ENCODE measurements around the gene HELZ. TPM values are rescaled to one million over a fixed set of nuclear protein-coding genes. Genes with fewer than 3 reads are reported as not detected.

The HELZ gene
- total RNA-seq, 1 experiment from 2014 or later = 40.5 TPM

GRCh38 chr17:67239597-67239996 is 5.4 kb downstream of the HELZ start:
- Histone ChIP-seq H3K9ac (ENCODE audit: low read length) (no peak overlapping the region), H3K27me3 (ENCODE audit: insufficient read depth, low read length) (no peaks in the 10 kb centered on the region), H3K27ac (ENCODE audit: low read depth, low read length) (no peak overlapping the region), H3K4me2 (ENCODE audit: low read length) (no peak overlapping the region), H3K4me3 (replicated peaks in 1 of 2; ENCODE audit: low read depth in 1 of 2, low read length in 2 of 2) (no peak overlapping the region), H3K36me3 (ENCODE audit: control insufficient read depth in 1 of 2, insufficient read depth in 2 of 2, low read length in 2 of 2) (peaks cover 5 to 18% of the 10 kb centered on the region in 2 experiments; a peak in 3 of 4 replicates), H3K9me3 (ENCODE audit: control insufficient read depth in 1 of 2, insufficient read depth in 1 of 2, low read depth in 1 of 2, low read length in 2 of 2) (no peaks in the 10 kb centered on the region), H3K9me2 (ENCODE audit: insufficient read depth) (no peaks in the 10 kb centered on the region), H3K79me2 (ENCODE audit: insufficient read depth, low read length) (peaks cover 59% of the 10 kb centered on the region), H3K4me1 (ENCODE audit: control insufficient read depth in 1 of 2, insufficient read depth in 2 of 2, low read length in 2 of 2) (peaks cover 7 to 12% of the 10 kb centered on the region in 2 experiments; a peak in 3 of 4 replicates), H4K20me1 (ENCODE audit: insufficient read depth) (no peaks in the 10 kb centered on the region), H2AFZ (ENCODE audit: low read depth, low read length, poor library complexity, severe bottlenecking) (no peak overlapping the region)
- CTCF ChIA-PET = interaction anchor here (3.8 kb wide), 1 partner anchor 18 kb away, joined by 21 read pairs; no protein-coding TSS in a partner anchor
- intact Hi-C loops (cut with micrococcal nuclease) = no loop called here
- no TSS peak for BruUV-seq (replicated peaks)
- ATAC-seq = no peak
- RAD21 ChIA-PET (ENCODE audit: low non-redundant PET in 1 of 2, low total read pairs in 2 of 2, uncharacterized antibody in 2 of 2, unreplicated experiment in 2 of 2) = no interaction called here
- POLR2A ChIA-PET = no interaction called here
- DNase-seq (ENCODE audit: low read depth, low spot score) = no peak
- TF ChIP-seq TCF7L2 (IDR thresholded peaks at IDR 0.05; ENCODE audit: borderline replicate concordance, extremely low read depth, insufficient read depth, insufficient read length) (no peak), CTCF (IDR thresholded peaks at IDR 0.05 in 2 of 3, conservative IDR thresholded peaks at IDR 0.05 in 1 of 3; ENCODE audit: borderline replicate concordance in 1 of 3, insufficient read depth in 1 of 3, low read depth in 2 of 3, low read length in 2 of 3) (no peak), YY1 (IDR thresholded peaks at IDR 0.05; ENCODE audit: extremely low read depth, insufficient replicate concordance, low read depth, low read length) (no peak), ELF1 (IDR thresholded peaks at IDR 0.05; ENCODE audit: borderline replicate concordance, low read depth) (no peak), ZNF274 (IDR thresholded peaks at IDR 0.05; ENCODE audit: low read depth, low read length) (no peak), SIN3A (IDR thresholded peaks at IDR 0.05; ENCODE audit: low read depth) (no peak), SRF (IDR thresholded peaks at IDR 0.05; ENCODE audit: low read depth) (no peak), CBX3 (IDR thresholded peaks at IDR 0.05; ENCODE audit: low read depth) (no peak), JUND (IDR thresholded peaks at IDR 0.05) (no peak)
